Endometrial microvascular endothelial cells (primary cell): ENCODE measurements around the gene PREPL. TPM values are rescaled to one million over a fixed set of nuclear protein-coding genes. Genes with fewer than 3 reads are reported as not detected.

ENCODE experiments used
- in situ Hi-C: cut with HindIII; loops from 2 replicates; pipeline ENCODE4 v1.10.0; 2017; ENCODE audit warnings: low sequenced_read_pairs, low pct_unique_long_range_greater_than_20kb; ENCODE audit errors: inconsistent ontology term
- total RNA-seq: library from RNA; depleted of rRNA; stranded (reverse); fragments of >200 nt; gene quantifications from one replicate; pipeline ENCODE4 v1.2.3, GENCODE V29; 2015; ENCODE audit errors: inconsistent ontology term

The PREPL gene
- total RNA-seq, 1 donor from 2014 or later: 36.8 TPM

DNA sequence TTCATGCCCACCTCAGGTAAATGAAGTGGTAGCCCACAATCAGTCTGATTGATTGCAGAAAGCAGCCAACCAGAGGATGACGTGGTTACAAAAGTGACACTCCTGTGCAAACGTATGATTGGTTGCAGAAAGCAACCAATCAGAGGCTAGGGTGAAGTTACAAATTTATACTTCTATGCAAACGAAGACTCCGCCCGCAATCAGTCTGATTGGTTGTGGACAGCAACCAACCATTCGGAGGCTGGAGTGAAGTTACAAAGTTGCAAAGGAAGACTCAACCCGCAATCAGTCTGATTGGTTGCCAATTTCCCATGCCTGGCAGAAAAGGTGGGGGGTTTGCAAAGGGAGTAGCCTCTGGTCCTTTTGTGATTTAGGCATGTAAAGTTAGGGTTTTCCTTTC is 90.0 kb downstream of the PREPL start:
- in situ Hi-C loops: no loop called here

DNA sequence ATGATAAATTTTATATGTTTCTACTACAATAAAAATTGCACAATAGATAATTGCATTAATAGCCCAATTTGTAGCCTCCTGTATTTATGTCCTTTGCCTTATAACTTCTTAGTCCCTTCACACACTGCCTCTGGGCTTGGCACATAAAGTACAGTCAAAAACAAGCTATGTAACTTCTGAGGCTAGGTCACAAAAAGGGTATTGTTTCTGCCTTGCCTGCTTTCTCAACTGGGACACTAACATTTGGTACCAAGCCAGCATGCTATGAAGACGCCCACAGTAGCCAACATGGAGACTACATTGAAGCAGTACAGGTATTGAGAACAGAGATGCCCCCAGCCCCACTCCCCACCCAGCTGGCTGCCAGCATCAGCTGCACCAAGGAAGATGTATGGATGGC is 91.5 kb downstream of the PREPL start:
- in situ Hi-C loops: no loop called here

DNA sequence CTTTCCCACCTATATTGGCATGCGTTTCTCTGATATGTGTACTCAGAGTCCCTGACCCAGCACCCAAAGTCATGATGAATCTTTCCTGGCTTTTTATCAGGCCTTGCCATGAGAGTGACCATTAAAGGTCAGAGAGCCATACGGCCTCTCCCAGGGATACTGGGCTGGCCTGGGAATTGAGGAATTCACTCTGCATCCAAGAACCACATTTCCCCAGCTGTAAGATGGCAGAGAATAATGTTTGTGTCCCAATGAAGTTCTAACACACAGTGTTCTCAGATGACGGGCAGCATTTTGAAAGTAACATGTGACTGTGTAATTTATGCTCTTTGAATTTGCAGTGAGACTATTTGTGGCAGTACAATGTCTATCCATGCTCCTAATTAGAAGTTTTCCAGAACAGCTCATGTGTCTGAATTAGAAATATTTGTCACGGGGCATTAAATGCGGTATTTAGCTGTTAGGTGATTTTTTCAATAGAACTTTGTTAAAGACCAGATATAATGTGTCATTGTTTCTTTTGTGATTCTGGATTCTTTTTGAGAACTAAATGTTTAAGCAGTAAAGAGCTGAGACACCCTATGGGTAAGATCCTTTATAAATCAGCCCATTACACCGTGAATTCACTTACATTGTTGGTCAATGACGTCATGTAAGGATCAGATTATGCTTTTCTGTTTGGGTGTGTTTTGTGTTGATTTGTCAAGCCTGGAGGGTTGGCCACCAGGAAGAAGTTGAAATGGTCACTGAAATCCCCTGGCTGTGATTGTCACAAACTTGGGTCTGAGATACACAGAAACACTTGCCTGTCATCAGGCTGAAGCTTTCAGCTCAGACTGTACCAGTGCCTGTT is 93.3 kb downstream of the PREPL start:
- in situ Hi-C loops: no loop called here

Other genes with a start within 250 kb of the PREPL start
- gene PPM1B, start 192.6 kb downstream of the PREPL start, total RNA-seq: 14.5 TPM
- not detected for gene SLC3A1, start 86.0 kb downstream of the PREPL start, total RNA-seq
- gene CAMKMT, start 453 bp upstream of the PREPL start, total RNA-seq: 7.2 TPM